Neural progenitor cell (in vitro differentiated cells): ENCODE results near the gene ZNF827.

Source experiments
- CTCF ChIP-seq: fragments of 200-600 bp; sonication (generic); IDR thresholded peaks from 2 replicates; pipeline ENCODE4 v1.5.1; 2017; ENCODE audit warnings: antibody characterized with exemption, mild to moderate bottlenecking
- EZH2phosphoT487 ChIP-seq: fragments of 200-600 bp; sonication (generic); IDR thresholded peaks from 2 replicates; pipeline ENCODE4 v1.6.1; 2017; ENCODE audit warnings: antibody characterized with exemption

- TF ChIP-seq CTCF (no peak), EZH2phosphoT487 (no peak)
Measured at GRCh38 chr4:145984563-145984962, 45.9 kb upstream of the ZNF827 start.
